H1 (cell line): ENCODE data around the gene STAMBP. TPM values are rescaled to one million over a fixed set of nuclear protein-coding genes. Genes with fewer than 3 reads are reported as not detected.

ENCODE experiments used
- CTCF ChIA-PET: fragments of 300-600 bp; sonication (Branson Sonifier 250); formaldehyde crosslinking; loops from one replicate; lab custom pipeline; 2021; ENCODE audit not compliant: partially characterized antibody; lab: Charles Lee
- POLR2A ChIA-PET: fragments of 300-600 bp; sonication (Branson Sonifier 250); formaldehyde crosslinking; loops from one replicate; lab custom pipeline; 2021; ENCODE audit warnings: inconsistent platforms; ENCODE audit not compliant: partially characterized antibody; lab: Charles Lee
- DNase-seq, 2 experiments: peaks; one replicate each; pipeline versions ENCODE4 v3.0.0 to v3.0.0-alpha.2; 2010 to 2022; ENCODE audit warnings: low spot score in 2 of 2, low read depth in 1 of 2, mixed read lengths in 1 of 2
- FAIRE-seq: peaks from 2 replicates; lab custom pipeline; 2011; peaks lifted over from hg19 to GRCh38; lab: Jason Lieb, UNC
- H2AFZ ChIP-seq: 2 replicates; pipeline ENCODE4 v1.8.1; 2012; ENCODE audit warnings: low read length, inconsistent platforms
- H2AK5ac ChIP-seq: 2 replicates; pipeline ENCODE4 v1.6.1; 2013; ENCODE audit warnings: low read depth, low read length
- H2BK120ac ChIP-seq: replicated peaks from 2 replicates; pipeline ENCODE3; 2013; ENCODE audit warnings: low read depth, low read length, inconsistent platforms
- H2BK12ac ChIP-seq: 2 replicates; pipeline ENCODE4 v1.6.1; 2013; ENCODE audit warnings: low read depth, low read length
- H2BK15ac ChIP-seq: 2 replicates; pipeline ENCODE4 v1.6.1; 2013; ENCODE audit warnings: low read length
- H2BK20ac ChIP-seq: 2 replicates; pipeline ENCODE4 v1.6.1; 2013; ENCODE audit warnings: low read length
- H2BK5ac ChIP-seq: 2 replicates; pipeline ENCODE4 v1.6.1; 2013; ENCODE audit warnings: low read depth, low read length
- H3K14ac ChIP-seq: 2 replicates; pipeline ENCODE4 v1.6.1; 2013; ENCODE audit warnings: inconsistent platforms; ENCODE audit not compliant: insufficient read length
- H3K18ac ChIP-seq: 2 replicates; pipeline ENCODE4 v1.6.1; 2013; ENCODE audit warnings: low read length; ENCODE audit errors: extremely low read depth
- H3K23ac ChIP-seq: 2 replicates; pipeline ENCODE4 v1.6.1; 2013; ENCODE audit warnings: inconsistent platforms; ENCODE audit not compliant: insufficient read length
- H3K23me2 ChIP-seq: 2 replicates; pipeline ENCODE4 v1.6.1; 2013; ENCODE audit warnings: low read depth, low read length
- H3K27ac ChIP-seq: 2 replicates; pipeline ENCODE4 v1.6.1; 2011; ENCODE audit warnings: low read depth, low read length, inconsistent platforms
- H3K27me3 ChIP-seq, 4 experiments: replicated peaks in 1 of 4; 1 replicate in 1 of 4; 2 replicates in 3 of 4; pipeline versions ENCODE4 v1.6.1 to v1.8.1; 2011 to 2013; ENCODE audit warnings: low read length in 3 of 4, mild to moderate bottlenecking in 3 of 4, inconsistent platforms in 2 of 4, mixed read lengths in 2 of 4, moderate library complexity in 1 of 4; ENCODE audit not compliant: control insufficient read depth in 3 of 4, insufficient read depth in 3 of 4; ENCODE audit errors: extremely low read depth in 1 of 4
- H3K36me3 ChIP-seq, 4 experiments: 2 replicates each; pipeline versions ENCODE4 v1.6.1 to v1.8.1; 2011 to 2013; ENCODE audit warnings: mild to moderate bottlenecking in 4 of 4, low read length in 3 of 4, moderate library complexity in 2 of 4, control low read depth in 1 of 4, inconsistent platforms in 1 of 4; ENCODE audit not compliant: insufficient read depth in 4 of 4, control insufficient read depth in 2 of 4
- H3K4ac ChIP-seq: replicated peaks from 2 replicates; pipeline ENCODE3; 2013; ENCODE audit warnings: low read length, low read depth, mixed read lengths, inconsistent platforms; ENCODE audit not compliant: insufficient read length
- H3K4me1 ChIP-seq, 4 experiments: replicated peaks in 1 of 4; 1 replicate in 1 of 4; 2 replicates in 3 of 4; pipeline versions ENCODE4 v1.6.1 to v1.8.1; 2011 to 2013; ENCODE audit warnings: low read length in 3 of 4, inconsistent platforms in 2 of 4, mixed read lengths in 1 of 4; ENCODE audit not compliant: insufficient read depth in 4 of 4, control insufficient read depth in 3 of 4
- H3K4me2 ChIP-seq, 2 experiments: 2 replicates each; pipeline versions ENCODE4 v1.6.1 to v1.8.1; 2011 to 2013; ENCODE audit warnings: low read depth in 2 of 2, low read length in 2 of 2, control low read depth in 1 of 2, inconsistent platforms in 1 of 2, mild to moderate bottlenecking in 1 of 2; ENCODE audit not compliant: insufficient read depth in 1 of 2
- H3K4me3 ChIP-seq, 4 experiments: fragments of 200-600, 300-600 bp in 1 of 4; sonication (generic), shearing (Covaris generic), sonication (Bioruptor Twin) in 1 of 4; 2 replicates each; pipeline versions ENCODE4 v1.5.1 to v1.8.1; 2011 to 2016; ENCODE audit warnings: low read length in 4 of 4, low read depth in 3 of 4, control low read depth in 2 of 4, inconsistent platforms in 2 of 4, mild to moderate bottlenecking in 2 of 4, mixed read lengths in 1 of 4, moderate library complexity in 1 of 4; ENCODE audit not compliant: insufficient read depth in 2 of 4; ENCODE audit errors: extremely low read depth in 1 of 4
- H3K56ac ChIP-seq: replicated peaks from 2 replicates; pipeline ENCODE3; 2013; ENCODE audit warnings: low read depth, mild to moderate bottlenecking, mixed read lengths, low read length, inconsistent platforms; ENCODE audit not compliant: insufficient read length
- H3K79me1 ChIP-seq: 2 replicates; pipeline ENCODE4 v1.6.1; 2013; ENCODE audit warnings: low read depth, low read length, control low read depth
- H3K79me2 ChIP-seq, 2 experiments: 2 replicates each; pipeline versions ENCODE4 v1.6.1 to v1.8.1; 2012 to 2013; ENCODE audit warnings: low read length in 2 of 2, mild to moderate bottlenecking in 2 of 2, inconsistent platforms in 1 of 2; ENCODE audit not compliant: insufficient read depth in 2 of 2, control insufficient read depth in 1 of 2
- H3K9ac ChIP-seq, 4 experiments: replicated peaks in 1 of 4; 1 replicate in 1 of 4; 2 replicates in 3 of 4; pipeline versions ENCODE4 v1.6.1 to v1.8.1; 2011 to 2013; ENCODE audit warnings: low read depth in 3 of 4, low read length in 3 of 4, control low read depth in 2 of 4, mild to moderate bottlenecking in 2 of 4, moderate library complexity in 2 of 4, inconsistent platforms in 1 of 4; ENCODE audit errors: extremely low read depth in 1 of 4
- H3K9me3 ChIP-seq, 2 experiments: 2 replicates each; pipeline versions ENCODE4 v1.6.1 to v1.8.1; 2012 to 2013; ENCODE audit warnings: mild to moderate bottlenecking in 2 of 2, moderate library complexity in 2 of 2, control low read depth in 1 of 2, inconsistent platforms in 1 of 2, low read depth in 1 of 2, low read length in 1 of 2, mixed read lengths in 1 of 2; ENCODE audit not compliant: insufficient read depth in 2 of 2
- H4K20me1 ChIP-seq, 2 experiments: replicated peaks in 1 of 2; 2 replicates each; pipeline versions ENCODE3 to v1.8.1; 2011 to 2013; ENCODE audit warnings: inconsistent platforms in 2 of 2, low read length in 2 of 2, mild to moderate bottlenecking in 1 of 2; ENCODE audit not compliant: insufficient read depth in 2 of 2, control insufficient read depth in 1 of 2
- H4K5ac ChIP-seq: 2 replicates; pipeline ENCODE4 v1.6.1; 2013; ENCODE audit warnings: low read length, low read depth, mixed read lengths, inconsistent platforms; ENCODE audit not compliant: insufficient read length
- H4K8ac ChIP-seq: 2 replicates; pipeline ENCODE4 v1.8.0; 2013; ENCODE audit warnings: mild to moderate bottlenecking, moderate library complexity, low read length, inconsistent platforms; ENCODE audit not compliant: insufficient read depth; ENCODE audit errors: extremely low read depth
- H4K91ac ChIP-seq: replicated peaks from 2 replicates; pipeline ENCODE3; 2013; ENCODE audit warnings: low read length, mixed read lengths, inconsistent platforms; ENCODE audit not compliant: insufficient read length
- CTBP2 ChIP-seq: IDR thresholded peaks from 2 replicates; pipeline ENCODE4 v1.7.0; 2011; ENCODE audit warnings: borderline replicate concordance, mild to moderate bottlenecking, moderate library complexity, mixed read lengths, low read length; ENCODE audit not compliant: insufficient read depth, insufficient read length
- EGR1 ChIP-seq: IDR thresholded peaks from 2 replicates; pipeline ENCODE4 v1.6.1; 2011; ENCODE audit warnings: low read depth, low read length, borderline replicate concordance
- EP300 ChIP-seq, 2 experiments: IDR thresholded peaks; 1 replicate in 1 of 2; 2 replicates in 1 of 2; pipeline ENCODE4 v1.6.1; 2011 to 2012; ENCODE audit warnings: low read depth in 2 of 2, low read length in 2 of 2, mild to moderate bottlenecking in 2 of 2, borderline replicate concordance in 1 of 2, inconsistent platforms in 1 of 2, moderate library complexity in 1 of 2
- FOSL1 ChIP-seq: IDR thresholded peaks from 2 replicates; pipeline ENCODE4 v1.6.1; 2011; ENCODE audit warnings: mild to moderate bottlenecking, low read depth, low read length, moderate library complexity; ENCODE audit not compliant: insufficient read depth
- GABPA ChIP-seq: IDR thresholded peaks from 2 replicates; pipeline ENCODE4 v1.6.1; 2011; ENCODE audit warnings: mild to moderate bottlenecking, low read length, moderate library complexity, borderline replicate concordance; ENCODE audit not compliant: insufficient read depth
- GTF2F1 ChIP-seq: IDR thresholded peaks from 2 replicates; pipeline ENCODE4 v1.6.1; 2012; ENCODE audit warnings: low read depth, low read length, improper control_type of control experiment, borderline replicate concordance
- JUND ChIP-seq: IDR thresholded peaks from 2 replicates; pipeline ENCODE4 v1.6.1; 2011; ENCODE audit warnings: mild to moderate bottlenecking, improper control_type of control experiment, low read length
- KDM4A ChIP-seq: IDR thresholded peaks from one replicate; pipeline ENCODE4 v1.7.1; 2012; ENCODE audit warnings: low read depth, mild to moderate bottlenecking, moderate library complexity, low read length, inconsistent platforms; ENCODE audit not compliant: severe bottlenecking
- RBBP5 ChIP-seq: IDR thresholded peaks from 2 replicates; pipeline ENCODE4 v1.7.1; 2012; ENCODE audit warnings: low read depth, mild to moderate bottlenecking, inconsistent platforms, low read length, moderate library complexity, borderline replicate concordance
- SIN3A ChIP-seq, 2 experiments: IDR thresholded peaks in 1 of 2; conservative IDR thresholded peaks in 1 of 2; 2 replicates each; pipeline ENCODE4 v1.6.1; 2011 to 2012; ENCODE audit warnings: low read length in 2 of 2, improper control_type of control experiment in 1 of 2, low read depth in 1 of 2, mild to moderate bottlenecking in 1 of 2
- SRF ChIP-seq: IDR thresholded peaks from 2 replicates; pipeline ENCODE4 v1.6.1; 2011; ENCODE audit warnings: mild to moderate bottlenecking, low read depth, low read length, moderate library complexity
- ZNF274 ChIP-seq: IDR thresholded peaks from 2 replicates; pipeline ENCODE4 v1.7.0; 2012; ENCODE audit warnings: low read length, borderline replicate concordance; ENCODE audit errors: extremely low read depth
- WGBS, 2 experiments: shearing (Covaris generic) in 1 of 2; methylation state at CpG; one replicate each; pipeline versions ENCODE4 v1.1.6 to v1.1.7; 2013 to 2015; ENCODE audit warnings: low lambda C conversion rate in 2 of 2, mixed read lengths in 2 of 2, inconsistent platforms in 1 of 2, low coverage in 1 of 2, missing lambda C conversion rate in 1 of 2; ENCODE audit not compliant: insufficient replicate concordance in 2 of 2, insufficient coverage in 1 of 2, insufficient read length in 1 of 2; ENCODE audit errors: extremely low coverage in 1 of 2, missing lambda C conversion rate in 1 of 2; 5-methylcytosine and 5-hydroxymethylcytosine counted together
- polyA plus RNA-seq, 7 experiments: library from polyadenylated mRNA; depleted of rRNA in 3 of 7; stranded (reverse) in 5 of 7; unstranded in 2 of 7; fragments of >200 nt in 5 of 7; fragments of 200-250 nt in 2 of 7; gene quantifications; 1 replicate in 5 of 7; 2 replicates in 1 of 7; 4 replicates in 1 of 7; pipeline versions ENCODE4 v1.2.1 to v1.2.3, GENCODE V29; 2011 to 2013; ENCODE audit warnings: missing spikeins in 2 of 7, mixed read lengths in 2 of 7
- total RNA-seq: library from RNA; stranded (reverse); fragmentation: NEBNext Ultra II Directional; extraction: Animal tissue kit (Norgen Biotek cat#: 25700); gene quantifications from 2 replicates; pipeline ENCODE4 v1.2.1, GENCODE V29; 2021

The STAMBP gene
- total and polyA plus RNA-seq, 2 of the 8 experiments (the other 6 are each of a cell fraction or from before 2014, with no cell fraction given), result 35.8 to 49.7 TPM

DNA sequence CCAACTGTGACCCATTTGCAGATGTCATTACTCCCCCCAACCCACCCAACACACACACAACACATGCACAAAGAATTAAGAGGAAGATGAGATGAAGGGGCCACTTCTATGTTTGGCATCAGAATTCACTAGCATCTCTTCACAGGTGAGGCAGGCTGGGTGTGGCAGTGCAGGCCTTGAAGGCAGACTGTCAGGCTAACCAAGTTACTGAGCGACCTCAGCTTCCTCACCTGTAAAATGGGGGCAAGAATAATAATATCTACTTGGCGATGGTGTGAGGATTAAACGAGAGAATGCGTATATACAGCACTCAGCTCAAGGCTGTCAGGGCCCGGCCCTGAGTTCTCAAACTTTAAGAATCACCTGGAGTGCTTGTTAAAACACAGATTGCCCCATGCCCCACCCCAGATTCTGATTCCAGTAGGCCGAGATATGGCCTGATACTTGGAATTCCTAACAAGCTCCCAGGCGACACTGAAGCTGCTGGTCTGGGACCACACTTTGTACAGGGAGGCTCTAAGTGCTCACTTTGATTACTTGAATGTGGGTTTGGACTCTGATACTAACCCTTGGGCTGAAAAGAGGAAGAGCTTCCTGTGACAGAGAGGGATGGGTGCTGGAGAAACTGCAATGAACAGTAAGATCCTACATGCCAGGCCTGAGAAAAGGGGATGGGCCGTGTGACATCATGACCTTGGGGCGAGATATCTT, 65.2 kb downstream of the STAMBP start:
- no peak overlapping the region for H4K8ac ChIP-seq
- H2BK5ac ChIP-seq, result no peak overlapping the region
- FAIRE-seq (no peak), DNase-seq (no peak)
- H3K9me3 ChIP-seq, result no peaks in the 10 kb centered on the region
- no peaks in the 10 kb centered on the region for H3K36me3 ChIP-seq
- H2BK12ac ChIP-seq, result no peak overlapping the region
- no peak overlapping the region for H2BK20ac ChIP-seq
- no peak overlapping the region for H3K4ac ChIP-seq
- no peak overlapping the region for H3K4me2 ChIP-seq
- CTCF ChIA-PET, result interaction anchor here (0.5 to 1.7 kb wide), 7 partner anchors 10 to 186 kb away, joined by 3 to 5 read pairs (median 3); no protein-coding TSS in a partner anchor
- no peaks in the 10 kb centered on the region for H3K79me1 ChIP-seq
- no peak overlapping the region for H4K5ac ChIP-seq
- H3K23ac ChIP-seq, result no peak overlapping the region
- no peak overlapping the region for H2BK120ac ChIP-seq
- no peaks in the 10 kb centered on the region for H3K23me2 ChIP-seq
- H2AK5ac ChIP-seq, result no peak overlapping the region
- no peak overlapping the region for H3K14ac ChIP-seq
- no peak overlapping the region for H3K4me3 ChIP-seq
- no peak overlapping the region for H3K56ac ChIP-seq
- no peaks in the 10 kb centered on the region for H4K20me1 ChIP-seq
- no peak overlapping the region for H2BK15ac ChIP-seq
- no peaks in the 10 kb centered on the region for H3K27me3 ChIP-seq
- no peak overlapping the region for H3K9ac ChIP-seq
- H3K4me1 ChIP-seq, result peaks cover 0 to 7% (median 4%) of the 10 kb centered on the region in 4 experiments; a peak in 4 of 7 replicates
- 91% methylated on average over 9 of the region's 9 CpGs; no CpG with 5 or more reads in 1 of the 2 experiments for WGBS, 2 experiments
- no peak overlapping the region for H3K27ac ChIP-seq
- H4K91ac ChIP-seq, result no peak overlapping the region
- POLR2A ChIA-PET, result no interaction called here
- no peak overlapping the region for H2AFZ ChIP-seq
- no peak overlapping the region for H3K18ac ChIP-seq
- H3K79me2 ChIP-seq, result no peaks in the 10 kb centered on the region
- TF ChIP-seq ZNF274, result no peak
- no peak for TF ChIP-seq SRF
- no peak for TF ChIP-seq EP300 (IDR thresholded peaks at IDR 0.05; ENCODE audit: borderline replicate concordance in 1 of 2, low read depth in 2 of 2, low read length in 2 of 2)
- no peak for TF ChIP-seq JUND
- no peak for TF ChIP-seq GTF2F1
- TF ChIP-seq KDM4A, result no peak
- no peak for TF ChIP-seq RBBP5
- no peak for TF ChIP-seq FOSL1
- TF ChIP-seq EGR1, result no peak
- no peak for TF ChIP-seq GABPA
- no peak for TF ChIP-seq SIN3A (conservative IDR thresholded peaks at IDR 0.05 in 1 of 2, IDR thresholded peaks at IDR 0.05 in 1 of 2; ENCODE audit: low read depth in 1 of 2, low read length in 2 of 2)
- no peak for TF ChIP-seq CTBP2
